ENCODE results near the gene TRPM4.

GRCh38 chr19:49129238-49129583, 28.4 kb upstream of the TRPM4 start:
- TF ChIP-seq, protein P1, sequence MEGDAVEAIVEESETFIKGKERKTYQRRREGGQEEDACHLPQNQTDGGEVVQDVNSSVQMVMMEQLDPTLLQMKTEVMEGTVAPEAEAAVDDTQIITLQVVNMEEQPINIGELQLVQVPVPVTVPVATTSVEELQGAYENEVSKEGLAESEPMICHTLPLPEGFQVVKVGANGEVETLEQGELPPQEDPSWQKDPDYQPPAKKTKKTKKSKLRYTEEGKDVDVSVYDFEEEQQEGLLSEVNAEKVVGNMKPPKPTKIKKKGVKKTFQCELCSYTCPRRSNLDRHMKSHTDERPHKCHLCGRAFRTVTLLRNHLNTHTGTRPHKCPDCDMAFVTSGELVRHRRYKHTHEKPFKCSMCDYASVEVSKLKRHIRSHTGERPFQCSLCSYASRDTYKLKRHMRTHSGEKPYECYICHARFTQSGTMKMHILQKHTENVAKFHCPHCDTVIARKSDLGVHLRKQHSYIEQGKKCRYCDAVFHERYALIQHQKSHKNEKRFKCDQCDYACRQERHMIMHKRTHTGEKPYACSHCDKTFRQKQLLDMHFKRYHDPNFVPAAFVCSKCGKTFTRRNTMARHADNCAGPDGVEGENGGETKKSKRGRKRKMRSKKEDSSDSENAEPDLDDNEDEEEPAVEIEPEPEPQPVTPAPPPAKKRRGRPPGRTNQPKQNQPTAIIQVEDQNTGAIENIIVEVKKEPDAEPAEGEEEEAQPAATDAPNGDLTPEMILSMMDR (IDR thresholded peaks at IDR 0.05), result no peak
- no peak for TF ChIP-seq POLR2A (IDR thresholded peaks at IDR 0.05)

Data from esophagus squamous epithelium (tissue), 4 donors.